ENCODE data around the gene NELFE.
"Not testable (repeated sequence)": the region's sequence is repeated elsewhere in the genome, so short reads cannot be mapped to it uniquely, and the experiment has no call there.

NELFE gene, protein sequence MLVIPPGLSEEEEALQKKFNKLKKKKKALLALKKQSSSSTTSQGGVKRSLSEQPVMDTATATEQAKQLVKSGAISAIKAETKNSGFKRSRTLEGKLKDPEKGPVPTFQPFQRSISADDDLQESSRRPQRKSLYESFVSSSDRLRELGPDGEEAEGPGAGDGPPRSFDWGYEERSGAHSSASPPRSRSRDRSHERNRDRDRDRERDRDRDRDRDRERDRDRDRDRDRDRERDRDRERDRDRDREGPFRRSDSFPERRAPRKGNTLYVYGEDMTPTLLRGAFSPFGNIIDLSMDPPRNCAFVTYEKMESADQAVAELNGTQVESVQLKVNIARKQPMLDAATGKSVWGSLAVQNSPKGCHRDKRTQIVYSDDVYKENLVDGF

DNA sequence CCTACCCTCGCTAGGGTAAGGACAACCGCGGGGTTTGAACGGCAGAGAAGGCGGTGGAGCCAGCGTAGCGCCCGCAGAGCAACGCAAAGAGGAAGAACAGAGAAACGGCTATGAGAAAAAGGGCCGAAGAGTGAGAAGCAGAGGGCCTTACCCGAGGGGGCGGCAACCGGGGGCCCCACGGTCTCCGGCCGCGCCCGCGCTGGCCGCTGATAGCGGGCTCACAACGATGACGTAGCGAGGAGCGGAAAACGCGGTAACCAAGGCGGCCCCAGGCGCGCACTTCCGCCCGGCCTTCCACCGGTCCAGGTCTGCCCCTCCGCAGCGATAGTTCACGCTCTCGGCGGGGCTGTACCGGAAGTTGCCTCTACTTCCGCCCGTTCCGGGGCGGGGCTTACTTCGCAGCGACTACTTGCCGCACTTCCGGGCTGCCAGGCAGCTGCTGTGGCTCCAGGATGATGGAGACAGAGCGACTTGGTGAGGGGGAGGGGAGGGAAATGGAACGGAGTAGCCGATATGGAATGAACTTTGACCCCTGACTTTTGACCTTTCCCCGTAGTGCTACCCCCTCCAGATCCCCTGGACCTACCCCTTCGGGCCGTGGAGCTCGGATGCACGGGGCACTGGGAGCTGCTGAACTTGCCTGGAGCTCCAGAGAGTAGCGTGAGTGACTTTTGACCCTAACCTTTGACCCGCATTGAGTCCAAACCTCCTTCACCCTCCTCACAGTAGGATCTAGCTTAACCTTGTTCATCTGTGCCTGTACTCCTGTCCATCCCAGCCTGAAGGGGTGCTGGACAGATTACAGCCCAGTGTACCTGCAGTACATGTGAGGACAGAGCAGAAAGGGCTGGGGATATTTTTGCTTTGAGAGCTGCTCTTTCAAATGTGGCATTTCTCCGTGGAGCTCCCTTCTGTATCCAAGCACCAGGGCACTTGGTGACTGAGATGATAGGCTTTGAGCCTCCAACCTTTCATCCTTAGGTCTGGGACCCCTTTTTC, at the start of gene NELFE, which contains the start of gene SKIC2:
Gene NELFE (minus strand): TSS at position 231 of the 999 bp plus-strand sequence. CDS start 525 bp downstream, outside the sequence.
Gene SKIC2 (plus strand): TSS at position 435 of the 999 bp plus-strand sequence. CDS start 18 bp downstream, at position 453.
- peak within 1 kb of the TSS; percentile 90 for H3K4me3 Mint-ChIP-seq
- H3K9me3 Mint-ChIP-seq: no peaks in the 10 kb centered on the region
- ATAC-seq (replicated peaks; ENCODE audit: extremely low read depth, poor library complexity, severe bottlenecking): peak; percentile 98
- peak within 1 kb of the TSS; percentile 98 for H3K27ac Mint-ChIP-seq (ENCODE audit: low read depth)
- H3K36me3 Mint-ChIP-seq (ENCODE audit: insufficient read depth): peaks cover 50% of the 10 kb centered on the region
- peaks cover 47% of the 10 kb centered on the region for H3K4me1 Mint-ChIP-seq
- DNase-seq (ENCODE audit: low spot score in 2 of 2): peak; percentile 97
- H3K27me3 Mint-ChIP-seq: no peaks in the 10 kb centered on the region

DNA sequence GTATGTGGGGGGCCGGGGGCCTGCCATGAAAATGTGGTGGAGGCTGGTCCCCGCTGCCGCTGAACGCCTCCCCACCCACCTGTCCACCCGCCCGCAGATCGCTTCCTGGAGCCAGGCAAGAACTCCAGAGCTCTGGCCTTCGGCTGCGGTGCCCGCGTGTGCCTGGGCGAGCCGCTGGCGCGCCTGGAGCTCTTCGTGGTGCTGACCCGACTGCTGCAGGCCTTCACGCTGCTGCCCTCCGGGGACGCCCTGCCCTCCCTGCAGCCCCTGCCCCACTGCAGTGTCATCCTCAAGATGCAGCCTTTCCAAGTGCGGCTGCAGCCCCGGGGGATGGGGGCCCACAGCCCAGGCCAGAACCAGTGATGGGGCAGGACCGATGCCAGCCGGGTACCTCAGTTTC, 49.3 kb upstream of the NELFE start:
- not testable (repeated sequence) for ATAC-seq (replicated peaks; ENCODE audit: extremely low read depth, poor library complexity, severe bottlenecking); H3K4me1 Mint-ChIP-seq

DNA sequence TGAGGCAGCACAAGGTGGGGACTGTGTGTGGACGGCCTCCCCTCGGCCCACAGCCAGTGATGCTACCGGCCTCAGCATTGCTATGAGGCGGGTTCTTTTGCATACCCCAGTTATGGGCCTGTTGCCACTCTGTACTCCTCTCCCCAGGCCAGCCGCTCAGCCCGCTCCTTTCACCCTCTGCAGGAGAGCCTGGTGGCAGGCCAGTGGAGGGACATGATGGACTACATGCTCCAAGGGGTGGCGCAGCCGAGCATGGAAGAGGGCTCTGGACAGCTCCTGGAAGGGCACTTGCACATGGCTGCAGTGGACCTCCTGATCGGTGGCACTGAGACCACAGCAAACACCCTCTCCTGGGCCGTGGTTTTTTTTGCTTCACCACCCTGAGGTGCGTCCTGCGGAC, 48.3 kb upstream of the NELFE start:
- ATAC-seq (replicated peaks; ENCODE audit: extremely low read depth, poor library complexity, severe bottlenecking); H3K27ac Mint-ChIP-seq (ENCODE audit: low read depth): not testable (repeated sequence)

More for the DNA sequence above, 49.3 kb upstream of the NELFE start:
- DNase-seq (ENCODE audit: low spot score in 2 of 2); H3K4me3 Mint-ChIP-seq; H3K27me3 Mint-ChIP-seq; H3K9me3 Mint-ChIP-seq; H3K36me3 Mint-ChIP-seq (ENCODE audit: insufficient read depth); H3K27ac Mint-ChIP-seq (ENCODE audit: low read depth): not testable (repeated sequence)

DNA sequence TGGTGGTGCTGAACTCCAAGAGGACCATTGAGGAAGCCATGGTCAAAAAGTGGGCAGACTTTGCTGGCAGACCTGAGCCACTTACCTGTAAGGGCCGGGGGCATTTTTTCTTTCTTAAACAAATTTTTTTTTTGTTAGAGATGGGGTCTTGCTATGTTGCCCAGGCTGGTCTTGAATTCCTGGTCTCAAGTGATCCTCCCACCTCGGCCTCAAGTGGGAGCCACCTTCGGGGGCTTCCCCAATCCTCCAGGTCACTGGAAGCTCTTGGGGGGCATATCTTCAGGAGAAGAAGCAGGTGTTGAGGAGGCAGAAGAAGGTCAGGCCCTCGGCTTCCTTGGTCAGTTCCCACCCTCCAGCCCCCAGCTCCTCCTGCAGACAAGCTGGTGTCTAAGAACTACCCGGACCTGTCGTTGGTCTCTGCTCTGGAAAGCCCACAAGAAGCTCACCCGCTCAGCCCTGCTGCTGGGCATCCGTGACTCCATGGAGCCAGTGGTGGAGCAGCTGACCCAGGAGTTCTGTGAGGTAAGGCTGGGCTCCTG, 47.3 kb upstream of the NELFE start:
- not testable (repeated sequence) for H3K4me1 Mint-ChIP-seq; H3K9me3 Mint-ChIP-seq; H3K4me3 Mint-ChIP-seq; ATAC-seq (replicated peaks; ENCODE audit: extremely low read depth, poor library complexity, severe bottlenecking); H3K27ac Mint-ChIP-seq (ENCODE audit: low read depth); H3K27me3 Mint-ChIP-seq; DNase-seq (ENCODE audit: low spot score in 2 of 2); H3K36me3 Mint-ChIP-seq (ENCODE audit: insufficient read depth)

More for the DNA sequence above, 48.3 kb upstream of the NELFE start:
- DNase-seq (ENCODE audit: low spot score in 2 of 2); H3K4me3 Mint-ChIP-seq; H3K27me3 Mint-ChIP-seq; H3K9me3 Mint-ChIP-seq; H3K4me1 Mint-ChIP-seq; H3K36me3 Mint-ChIP-seq (ENCODE audit: insufficient read depth): not testable (repeated sequence)

DNA sequence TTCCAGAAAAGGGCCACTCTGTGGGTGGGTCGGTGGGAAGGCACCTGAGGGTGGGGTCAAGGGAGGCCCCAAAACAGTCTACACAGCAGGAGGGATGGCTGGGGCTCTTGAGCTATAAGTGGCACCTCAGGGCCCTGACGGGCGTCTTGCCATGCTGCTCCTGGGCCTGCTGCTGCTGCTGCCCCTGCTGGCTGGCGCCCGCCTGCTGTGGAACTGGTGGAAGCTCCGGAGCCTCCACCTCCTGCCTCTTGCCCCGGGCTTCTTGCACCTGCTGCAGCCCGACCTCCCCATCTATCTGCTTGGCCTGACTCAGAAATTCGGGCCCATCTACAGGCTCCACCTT, 46.7 kb upstream of the NELFE start:
- not testable (repeated sequence) for H3K4me1 Mint-ChIP-seq; H3K4me3 Mint-ChIP-seq; ATAC-seq (replicated peaks; ENCODE audit: extremely low read depth, poor library complexity, severe bottlenecking); H3K27ac Mint-ChIP-seq (ENCODE audit: low read depth); DNase-seq (ENCODE audit: low spot score in 2 of 2); H3K27me3 Mint-ChIP-seq; H3K36me3 Mint-ChIP-seq (ENCODE audit: insufficient read depth); H3K9me3 Mint-ChIP-seq

DNA sequence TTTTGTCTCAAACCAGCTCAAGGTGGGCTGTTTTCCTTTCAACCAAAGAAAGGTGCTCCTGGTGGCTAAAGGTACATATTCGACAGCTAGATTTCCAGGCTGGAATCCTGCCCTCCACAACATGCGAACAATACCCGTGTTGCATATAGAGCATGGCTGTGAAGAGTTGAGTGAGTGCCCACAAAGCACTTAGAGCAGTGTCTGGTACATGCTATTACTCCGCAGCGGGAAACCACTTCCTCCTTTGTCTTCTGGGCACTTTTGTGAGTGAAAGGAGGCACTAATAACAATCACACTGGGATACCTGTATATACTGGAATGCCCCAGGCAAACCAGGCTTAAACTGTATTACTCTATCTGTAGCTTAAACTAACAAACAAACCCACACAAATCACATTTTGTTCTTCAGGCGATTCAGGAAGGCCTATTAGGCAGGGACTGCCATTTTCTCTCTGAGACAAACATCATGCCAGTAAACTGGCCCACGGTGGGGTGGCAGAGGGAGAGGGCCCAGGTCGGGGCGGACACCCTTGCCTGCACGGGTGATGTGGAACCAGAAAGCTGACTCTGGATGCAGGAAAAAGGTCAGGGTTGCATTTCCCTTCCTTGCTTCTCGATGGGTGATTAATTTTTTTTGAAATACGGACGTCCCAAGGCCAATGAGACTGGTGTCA, 46.2 kb upstream of the NELFE start:
- ATAC-seq (replicated peaks; ENCODE audit: extremely low read depth, poor library complexity, severe bottlenecking): peak; percentile 94
- H3K36me3 Mint-ChIP-seq (ENCODE audit: insufficient read depth); H3K27me3 Mint-ChIP-seq; DNase-seq (ENCODE audit: low spot score in 2 of 2); H3K4me1 Mint-ChIP-seq; H3K4me3 Mint-ChIP-seq; H3K9me3 Mint-ChIP-seq: not testable (repeated sequence)
- peak overlapping the region; percentile 32 for H3K27ac Mint-ChIP-seq (ENCODE audit: low read depth)

DNA sequence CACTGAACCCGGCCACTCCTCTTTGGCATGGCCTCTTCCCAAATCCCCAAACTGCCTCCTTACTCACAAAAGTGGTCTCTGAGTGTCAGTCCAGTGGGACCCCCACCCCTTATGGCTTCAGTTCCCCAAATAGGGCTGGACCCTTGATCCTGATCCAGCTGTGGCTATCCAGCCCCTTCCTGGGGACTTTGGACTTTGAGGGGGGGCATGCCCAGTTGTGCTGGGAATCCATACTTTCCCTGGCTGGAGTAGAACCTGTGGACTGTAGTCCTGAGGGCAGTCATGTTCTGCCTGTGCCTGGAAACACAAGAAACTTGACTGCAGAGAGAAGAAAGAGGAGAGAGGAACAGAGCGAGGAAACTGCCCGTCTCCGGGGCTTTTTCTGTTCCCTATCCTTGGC, 45.6 kb upstream of the NELFE start:
- not testable (repeated sequence) for H3K4me1 Mint-ChIP-seq; H3K27me3 Mint-ChIP-seq; H3K4me3 Mint-ChIP-seq; ATAC-seq (replicated peaks; ENCODE audit: extremely low read depth, poor library complexity, severe bottlenecking); H3K27ac Mint-ChIP-seq (ENCODE audit: low read depth); DNase-seq (ENCODE audit: low spot score in 2 of 2); H3K36me3 Mint-ChIP-seq (ENCODE audit: insufficient read depth); H3K9me3 Mint-ChIP-seq

DNA sequence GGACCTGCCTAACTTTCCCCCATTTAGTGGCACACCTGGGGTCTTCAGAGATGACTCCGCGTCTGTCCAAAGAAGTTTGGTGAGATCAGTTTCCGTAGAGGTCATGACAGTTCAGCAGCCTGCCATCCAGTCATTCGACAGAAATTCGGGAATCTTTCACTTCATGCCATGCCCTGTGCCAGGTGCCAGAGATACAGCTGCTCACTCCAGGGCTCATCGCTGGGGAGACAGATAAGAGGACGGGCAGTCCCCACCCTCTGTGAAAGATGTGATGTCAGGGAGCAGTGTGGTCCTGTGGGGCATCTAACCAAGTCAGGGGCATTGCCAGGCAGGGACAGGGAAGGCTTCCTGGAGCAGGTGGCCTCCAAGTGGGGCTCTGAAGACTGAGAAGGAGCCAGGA, 44.5 kb upstream of the NELFE start:
- DNase-seq (ENCODE audit: low spot score in 2 of 2); H3K36me3 Mint-ChIP-seq (ENCODE audit: insufficient read depth); H3K27ac Mint-ChIP-seq (ENCODE audit: low read depth); H3K9me3 Mint-ChIP-seq; H3K27me3 Mint-ChIP-seq; ATAC-seq (replicated peaks; ENCODE audit: extremely low read depth, poor library complexity, severe bottlenecking); H3K4me1 Mint-ChIP-seq; H3K4me3 Mint-ChIP-seq: not testable (repeated sequence)

DNA sequence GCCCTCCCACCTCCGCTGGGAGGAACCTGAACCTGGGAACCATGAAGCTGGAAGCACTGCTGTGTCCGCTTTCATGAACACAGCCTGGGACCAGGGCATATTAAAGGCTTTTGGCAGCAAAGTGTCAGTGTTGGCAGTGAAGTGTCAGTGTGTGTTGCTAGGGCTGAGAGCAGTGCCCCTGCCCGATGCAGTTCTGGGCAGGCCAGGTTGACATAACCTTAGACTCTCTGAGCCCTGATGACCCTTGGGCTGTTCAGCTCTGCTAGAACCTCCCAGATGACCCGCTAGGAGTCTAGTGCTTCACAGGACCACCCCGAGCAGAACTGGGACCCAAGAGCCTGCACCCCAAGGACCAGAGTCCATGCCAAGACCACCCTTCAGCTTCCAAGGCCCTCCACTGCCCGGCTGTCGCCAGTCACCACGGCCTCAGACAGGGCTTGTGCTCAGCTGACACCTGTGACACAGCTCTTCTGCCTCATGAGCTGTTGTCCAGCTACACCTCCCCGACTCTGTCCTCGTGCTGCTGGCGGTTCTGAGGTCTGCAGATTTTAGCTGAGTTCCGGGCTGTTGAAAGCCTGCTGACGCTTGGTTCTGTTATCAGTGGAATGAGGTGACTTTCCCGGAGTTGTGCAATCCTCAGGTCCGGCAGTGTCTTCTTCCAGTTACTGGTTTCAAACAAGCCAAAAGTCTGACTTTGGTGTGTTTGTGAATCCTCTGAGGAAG, 43.9 kb upstream of the NELFE start:
- not testable (repeated sequence) for H3K36me3 Mint-ChIP-seq (ENCODE audit: insufficient read depth); H3K4me3 Mint-ChIP-seq; ATAC-seq (replicated peaks; ENCODE audit: extremely low read depth, poor library complexity, severe bottlenecking); DNase-seq (ENCODE audit: low spot score in 2 of 2); H3K27ac Mint-ChIP-seq (ENCODE audit: low read depth); H3K4me1 Mint-ChIP-seq; H3K9me3 Mint-ChIP-seq; H3K27me3 Mint-ChIP-seq

DNA sequence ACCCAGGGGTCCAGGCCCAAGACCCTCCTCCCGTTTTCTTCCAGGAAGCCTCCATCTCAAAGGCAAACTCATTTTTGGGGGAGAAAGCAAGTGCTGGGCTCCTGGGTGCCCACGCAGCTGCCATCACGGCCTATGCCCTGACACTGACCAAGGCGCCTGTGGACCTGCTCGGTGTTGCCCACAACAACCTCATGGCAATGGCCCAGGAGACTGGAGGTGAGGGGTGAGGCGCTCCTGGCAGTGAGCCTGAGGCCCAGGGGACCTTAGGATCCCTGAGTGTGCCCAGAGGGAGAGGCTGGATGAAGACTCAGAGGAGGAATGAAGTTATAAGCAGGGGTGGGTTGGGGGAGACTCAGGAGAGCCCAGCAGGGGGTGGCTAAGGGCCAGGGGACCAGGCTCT, 37.6 kb upstream of the NELFE start:
- H3K9me3 Mint-ChIP-seq; H3K27ac Mint-ChIP-seq (ENCODE audit: low read depth); DNase-seq (ENCODE audit: low spot score in 2 of 2); H3K4me1 Mint-ChIP-seq; H3K27me3 Mint-ChIP-seq; ATAC-seq (replicated peaks; ENCODE audit: extremely low read depth, poor library complexity, severe bottlenecking); H3K36me3 Mint-ChIP-seq (ENCODE audit: insufficient read depth); H3K4me3 Mint-ChIP-seq: not testable (repeated sequence)

DNA sequence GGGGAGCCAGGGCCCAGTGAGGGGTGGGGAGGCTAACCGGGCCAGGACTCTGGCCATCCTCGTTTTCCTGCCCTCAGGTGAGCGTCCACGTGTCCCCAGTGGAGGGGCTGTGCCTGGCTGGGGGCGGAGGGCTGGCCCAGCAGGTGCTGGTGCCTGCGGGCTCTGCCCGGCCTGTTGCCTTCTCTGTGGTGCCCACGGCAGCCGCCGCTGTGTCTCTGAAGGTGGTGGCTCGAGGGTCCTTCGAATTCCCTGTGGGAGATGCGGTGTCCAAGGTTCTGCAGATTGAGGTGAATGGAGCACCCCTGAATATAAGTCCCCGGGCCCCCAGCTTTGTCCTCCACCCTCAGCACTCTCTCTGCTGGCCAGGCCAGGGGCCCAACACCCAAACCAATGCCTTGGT, 35.6 kb upstream of the NELFE start:
- not testable (repeated sequence) for H3K36me3 Mint-ChIP-seq (ENCODE audit: insufficient read depth); H3K9me3 Mint-ChIP-seq; H3K27ac Mint-ChIP-seq (ENCODE audit: low read depth); ATAC-seq (replicated peaks; ENCODE audit: extremely low read depth, poor library complexity, severe bottlenecking); H3K27me3 Mint-ChIP-seq; DNase-seq (ENCODE audit: low spot score in 2 of 2); H3K4me3 Mint-ChIP-seq; H3K4me1 Mint-ChIP-seq

DNA sequence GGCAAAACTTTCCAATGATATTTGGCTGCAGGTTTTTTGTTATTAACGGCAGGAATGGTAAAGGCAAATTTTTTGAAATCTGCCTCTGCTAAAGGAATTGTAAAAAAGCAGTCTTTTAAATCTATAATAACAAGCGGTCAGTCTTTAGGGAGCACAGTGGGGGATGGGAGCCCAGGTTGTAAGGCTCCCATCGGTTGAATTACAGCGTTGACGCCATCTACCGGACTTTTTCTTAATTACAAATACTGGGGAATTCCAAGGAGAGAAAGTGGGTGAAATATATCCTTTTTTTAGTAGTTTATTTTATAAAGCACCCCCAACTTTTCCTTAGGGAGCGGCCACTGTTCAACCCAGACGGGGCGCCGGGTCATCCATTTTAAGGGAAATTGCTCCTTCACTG, 30.6 kb upstream of the NELFE start:
- not testable (repeated sequence) for H3K27ac Mint-ChIP-seq (ENCODE audit: low read depth); H3K27me3 Mint-ChIP-seq; ATAC-seq (replicated peaks; ENCODE audit: extremely low read depth, poor library complexity, severe bottlenecking); H3K4me3 Mint-ChIP-seq; H3K9me3 Mint-ChIP-seq; H3K4me1 Mint-ChIP-seq; DNase-seq (ENCODE audit: low spot score in 2 of 2); H3K36me3 Mint-ChIP-seq (ENCODE audit: insufficient read depth)

Data from central memory CD8-positive, alpha-beta T cell (primary cell).